Keratinocyte (primary cell): Measurements from ENCODE around the gene LRP1B. TPM values are rescaled to one million over a fixed set of nuclear protein-coding genes. Genes with fewer than 3 reads are reported as not detected.

Experiments used
- DNase-seq: peaks from one replicate; pipeline ENCODE4 v3.0.0-alpha.2; 2011; ENCODE audit warnings: low read depth, missing footprints, low spot score
- FAIRE-seq: peaks from 2 replicates; lab custom pipeline; 2011; peaks lifted over from hg19 to GRCh38; lab: Jason Lieb, UNC
- H2AFZ ChIP-seq: 2 replicates; pipeline ENCODE4 v1.6.0; 2012; ENCODE audit warnings: low read length, control low read depth, inconsistent platforms; ENCODE audit not compliant: control insufficient read depth
- H3K27ac ChIP-seq: 2 replicates; pipeline ENCODE4 v1.5.1; 2011; ENCODE audit warnings: low read length; ENCODE audit not compliant: control insufficient read depth, insufficient read depth
- H3K27me3 ChIP-seq: 3 replicates; pipeline ENCODE4 v1.6.0; 2011; ENCODE audit warnings: low read length; ENCODE audit not compliant: control insufficient read depth, insufficient read depth; ENCODE audit errors: extremely low read depth
- H3K36me3 ChIP-seq, 2 experiments: 2 replicates in 1 of 2; 3 replicates in 1 of 2; pipeline ENCODE4 v1.5.1; 2011; ENCODE audit warnings: low read length in 2 of 2, mild to moderate bottlenecking in 1 of 2; ENCODE audit not compliant: control insufficient read depth in 2 of 2, insufficient read depth in 2 of 2; ENCODE audit errors: extremely low read depth in 1 of 2
- H3K4me1 ChIP-seq: 3 replicates; pipeline ENCODE4 v1.5.1; 2011; ENCODE audit warnings: low read length; ENCODE audit not compliant: control insufficient read depth, insufficient read depth; ENCODE audit errors: extremely low read depth
- H3K4me2 ChIP-seq: 3 replicates; pipeline ENCODE4 v1.6.0; 2011; ENCODE audit warnings: low read depth, low read length; ENCODE audit not compliant: control insufficient read depth, insufficient read depth; ENCODE audit errors: extremely low read depth
- H3K4me3 ChIP-seq, 3 experiments: fragments of 200-600 bp in 1 of 3; sonication (generic) in 1 of 3; 2 replicates in 2 of 3; 3 replicates in 1 of 3; pipeline ENCODE4 v1.5.1; 2011 to 2016; ENCODE audit warnings: low read length in 3 of 3, mild to moderate bottlenecking in 3 of 3, control low read depth in 2 of 3, inconsistent platforms in 1 of 3, low read depth in 1 of 3, mixed read lengths in 1 of 3, mixed run types in 1 of 3, moderate library complexity in 1 of 3; ENCODE audit not compliant: control insufficient read depth in 2 of 3, insufficient read depth in 2 of 3; ENCODE audit errors: extremely low read depth in 1 of 3
- H3K79me2 ChIP-seq: 2 replicates; pipeline ENCODE4 v1.6.0; 2012; ENCODE audit warnings: low read length; ENCODE audit not compliant: control insufficient read depth, insufficient read depth
- H3K9ac ChIP-seq: 3 replicates; pipeline ENCODE4 v1.6.0; 2011; ENCODE audit warnings: low read length; ENCODE audit not compliant: control insufficient read depth, insufficient read depth; ENCODE audit errors: extremely low read depth
- H3K9me1 ChIP-seq: 3 replicates; pipeline ENCODE4 v1.6.0; 2011; ENCODE audit warnings: low read length; ENCODE audit not compliant: control insufficient read depth, insufficient read depth; ENCODE audit errors: extremely low read depth
- H3K9me3 ChIP-seq: 2 replicates; pipeline ENCODE4 v1.5.1; 2012; ENCODE audit warnings: low read depth, low read length; ENCODE audit not compliant: control insufficient read depth
- H4K20me1 ChIP-seq: 3 replicates; pipeline ENCODE4 v1.6.0; 2011; ENCODE audit warnings: low read length; ENCODE audit not compliant: control insufficient read depth, insufficient read depth; ENCODE audit errors: extremely low read depth
- CTCF ChIP-seq, 3 experiments: IDR thresholded peaks in 1 of 3; conservative IDR thresholded peaks in 1 of 3; optimal IDR thresholded peaks in 1 of 3; 2 replicates in 2 of 3; 3 replicates in 1 of 3; pipeline versions ENCODE3 to v1.5.1; 2011; ENCODE audit warnings: low read length in 3 of 3, mild to moderate bottlenecking in 3 of 3, moderate library complexity in 2 of 3, control low read depth in 1 of 3, inconsistent platforms in 1 of 3; ENCODE audit not compliant: insufficient read depth in 2 of 3; ENCODE audit errors: extremely low read depth in 1 of 3
- EZH2 ChIP-seq: IDR thresholded peaks from one replicate; pipeline ENCODE4 v1.6.1; 2012; ENCODE audit warnings: inconsistent platforms, mild to moderate bottlenecking, low read length, moderate library complexity
- dilution Hi-C: fragments of 300-500 bp; cut with MboI; formaldehyde crosslinking; loops from one replicate; pipeline ENCODE4 v1.7.0; 2020; ENCODE audit warnings: low sequenced_read_pairs; ENCODE audit not compliant: extremely low pct_ligation_motif_present
- polyA plus RNA-seq, 5 experiments: library from polyadenylated mRNA; depleted of rRNA in 3 of 5; stranded (reverse) in 3 of 5; stranded (forward) in 1 of 5; unstranded in 1 of 5; fragments of >200 nt; gene quantifications; 1 replicate in 1 of 5; 2 replicates in 3 of 5; 3 replicates in 1 of 5; pipeline versions ENCODE4 v1.2.1 to v1.2.3, GENCODE V29; 2011 to 2012; ENCODE audit warnings: missing spikeins in 2 of 5, low read depth in 1 of 5, low replicate concordance in 1 of 5

The LRP1B gene
- polyA plus RNA-seq, 1 donor (not counting 4 experiments of a cell fraction or from before 2014, with no cell fraction given), result not detected

GRCh38 chr2:142153601-142154000 lies 22.8 kb upstream of the LRP1B start:
- Histone ChIP-seq H3K27me3 (no peaks in the 10 kb centered on the region), H3K9ac (no peak overlapping the region), H3K9me1 (no peaks in the 10 kb centered on the region), H3K27ac (no peak overlapping the region), H3K4me3 (no peak overlapping the region), H4K20me1 (no peaks in the 10 kb centered on the region), H3K4me2 (no peak overlapping the region), H3K79me2 (no peaks in the 10 kb centered on the region), H2AFZ (no peak overlapping the region), H3K36me3 (no peaks in the 10 kb centered on the region), H3K4me1 (no peaks in the 10 kb centered on the region), H3K9me3 (no peaks in the 10 kb centered on the region)
- DNase-seq (no peak), FAIRE-seq (no peak)
- TF ChIP-seq CTCF (optimal IDR thresholded peaks at IDR 0.05 in 1 of 3, IDR thresholded peaks at IDR 0.05 in 1 of 3, conservative IDR thresholded peaks at IDR 0.05 in 1 of 3; ENCODE audit: extremely low read depth in 1 of 3, insufficient read depth in 2 of 3, low read length in 3 of 3) (no peak), EZH2 (no peak)
- dilution Hi-C loops, result no loop called here

GRCh38 chr2:142150453-142150852 lies 19.6 kb upstream of the LRP1B start:
- Histone ChIP-seq H3K4me1 (no peaks in the 10 kb centered on the region), H3K4me3 (no peak overlapping the region), H3K36me3 (no peaks in the 10 kb centered on the region), H3K9me1 (no peaks in the 10 kb centered on the region), H3K9ac (no peak overlapping the region), H3K27ac (no peak overlapping the region), H3K4me2 (no peak overlapping the region), H3K79me2 (no peaks in the 10 kb centered on the region), H3K9me3 (no peaks in the 10 kb centered on the region), H3K27me3 (no peaks in the 10 kb centered on the region), H2AFZ (no peak overlapping the region), H4K20me1 (no peaks in the 10 kb centered on the region)
- DNase-seq, result no peak
- FAIRE-seq, result no peak
- dilution Hi-C loops, result no loop called here
- no peak for TF ChIP-seq CTCF (optimal IDR thresholded peaks at IDR 0.05 in 1 of 3, IDR thresholded peaks at IDR 0.05 in 1 of 3, conservative IDR thresholded peaks at IDR 0.05 in 1 of 3; ENCODE audit: extremely low read depth in 1 of 3, insufficient read depth in 2 of 3, low read length in 3 of 3)
- TF ChIP-seq EZH2, result no peak
